Measurements from ENCODE around the gene UNC5CL. TPM values are rescaled to one million over a fixed set of nuclear protein-coding genes. Genes with fewer than 3 reads are reported as not detected.

UNC5CL gene
- total RNA-seq, 2 donors from 2014 or later, result 17.4 to 30.3 TPM

DNA sequence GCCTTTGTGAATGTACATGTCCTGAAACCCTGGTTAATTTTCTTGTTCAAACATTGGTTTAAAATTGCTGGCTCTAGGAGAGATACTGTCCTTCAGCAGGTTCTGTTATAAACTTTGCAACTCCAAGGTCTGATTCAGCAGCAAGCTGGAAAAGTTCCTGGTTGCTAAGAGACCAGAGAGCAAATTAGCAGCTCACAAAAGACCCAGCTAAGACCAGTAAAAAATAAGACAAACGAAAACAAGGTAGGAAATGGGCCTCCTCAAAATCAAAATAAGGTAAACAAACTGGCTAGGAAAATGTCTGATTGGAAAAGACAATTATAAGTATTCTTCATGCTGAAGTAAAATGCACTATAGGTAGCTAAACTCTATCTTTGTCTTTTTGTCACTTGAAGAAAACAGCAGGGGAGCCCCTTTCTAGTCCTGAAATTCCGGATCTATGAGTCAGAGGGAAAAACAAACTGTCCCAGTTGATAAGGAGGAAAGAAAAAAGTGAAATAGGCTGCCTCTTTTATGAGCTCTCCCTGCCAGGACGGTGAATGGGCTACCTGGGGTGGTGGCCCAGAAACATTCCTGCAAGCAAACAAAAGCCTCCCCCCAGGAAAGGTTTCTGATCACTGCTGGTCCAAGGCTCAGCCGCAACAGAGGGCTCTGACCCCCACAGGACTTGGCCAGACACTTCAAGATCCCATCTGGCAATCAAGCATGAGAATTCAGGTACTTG lies 41.6 kb downstream of the UNC5CL start:
- Histone ChIP-seq H3K4me1 (peaks cover 77% of the 10 kb centered on the region), H3K27ac (peak overlapping the region; percentile 84 to 99 (median 94)), H3K9me3 (no peaks in the 10 kb centered on the region), H3K27me3 (no peaks in the 10 kb centered on the region), H3K36me3 (replicated peaks in 1 of 2; ENCODE audit: insufficient read depth in 1 of 2, low read depth in 2 of 2) (no peaks in the 10 kb centered on the region), H3K4me3 (no peak overlapping the region)
- peak; percentile 64 to 87 (median 69) for DNase-seq
- WGBS, 2 donors, result 15 to 20% methylated on average over 3 to 4 of the region's 4 CpGs
- peak in 2 of 3 donors; percentile 54 to 71 for TF ChIP-seq POLR2A (IDR thresholded peaks at IDR 0.05)
- TF ChIP-seq, protein P1, sequence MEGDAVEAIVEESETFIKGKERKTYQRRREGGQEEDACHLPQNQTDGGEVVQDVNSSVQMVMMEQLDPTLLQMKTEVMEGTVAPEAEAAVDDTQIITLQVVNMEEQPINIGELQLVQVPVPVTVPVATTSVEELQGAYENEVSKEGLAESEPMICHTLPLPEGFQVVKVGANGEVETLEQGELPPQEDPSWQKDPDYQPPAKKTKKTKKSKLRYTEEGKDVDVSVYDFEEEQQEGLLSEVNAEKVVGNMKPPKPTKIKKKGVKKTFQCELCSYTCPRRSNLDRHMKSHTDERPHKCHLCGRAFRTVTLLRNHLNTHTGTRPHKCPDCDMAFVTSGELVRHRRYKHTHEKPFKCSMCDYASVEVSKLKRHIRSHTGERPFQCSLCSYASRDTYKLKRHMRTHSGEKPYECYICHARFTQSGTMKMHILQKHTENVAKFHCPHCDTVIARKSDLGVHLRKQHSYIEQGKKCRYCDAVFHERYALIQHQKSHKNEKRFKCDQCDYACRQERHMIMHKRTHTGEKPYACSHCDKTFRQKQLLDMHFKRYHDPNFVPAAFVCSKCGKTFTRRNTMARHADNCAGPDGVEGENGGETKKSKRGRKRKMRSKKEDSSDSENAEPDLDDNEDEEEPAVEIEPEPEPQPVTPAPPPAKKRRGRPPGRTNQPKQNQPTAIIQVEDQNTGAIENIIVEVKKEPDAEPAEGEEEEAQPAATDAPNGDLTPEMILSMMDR (IDR thresholded peaks at IDR 0.05), result no peak
- ATAC-seq, result peak; percentile 77
- intact Hi-C loops (cut with DNase I), result no loop called here

DNA sequence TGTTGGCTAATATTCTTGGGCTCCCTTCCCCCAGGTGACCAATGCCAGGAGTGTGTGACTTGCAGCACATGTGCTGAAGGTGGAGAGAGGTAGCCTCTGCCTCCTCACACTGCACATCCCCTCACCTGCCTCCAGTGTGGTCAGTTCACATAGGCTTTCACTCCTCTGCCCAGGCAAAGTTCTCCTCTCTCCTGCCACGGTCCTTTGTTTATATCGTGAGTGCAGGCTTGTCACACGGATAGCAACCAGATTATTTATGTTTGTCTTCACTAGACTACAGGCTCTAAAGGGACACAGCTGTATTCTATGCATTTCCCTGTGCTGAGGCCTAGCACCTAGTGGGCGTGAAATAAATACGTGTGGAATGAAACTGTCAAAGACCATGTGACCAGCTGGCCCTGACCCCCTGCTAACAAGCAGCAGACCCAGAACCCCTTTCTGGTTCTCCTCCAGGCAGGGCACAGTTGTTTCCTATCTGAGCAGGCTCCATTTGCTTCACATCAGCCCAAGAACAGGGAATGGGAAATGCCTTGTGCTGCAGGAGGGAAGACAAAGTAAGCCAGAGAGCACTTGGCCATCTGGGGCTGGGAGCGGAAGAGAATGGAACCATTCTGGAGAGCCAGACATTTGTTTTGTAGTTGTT lies 42.3 kb downstream of the UNC5CL start:
- intact Hi-C loops (cut with DNase I), result no loop called here
- TF ChIP-seq POLR2A (IDR thresholded peaks at IDR 0.05), result peak in 2 of 3 donors; percentile 72 to 80
- TF ChIP-seq, protein P1 (IDR thresholded peaks at IDR 0.05), result peak in 2 of 7 experiments; percentile 2 to 22
- H3K9me3 ChIP-seq, result no peaks in the 10 kb centered on the region
- ATAC-seq (peak; percentile 72), DNase-seq (peak; percentile 83 to 92 (median 89))
- H3K4me3 ChIP-seq, result no peak overlapping the region
- 10 to 13% methylated on average over 6 of the region's 6 CpGs for WGBS, 2 donors
- peak overlapping the region; percentile 84 to 99 (median 94) for H3K27ac ChIP-seq
- no peaks in the 10 kb centered on the region for H3K36me3 ChIP-seq (replicated peaks in 1 of 2; ENCODE audit: insufficient read depth in 1 of 2, low read depth in 2 of 2)
- H3K27me3 ChIP-seq, result no peaks in the 10 kb centered on the region
- peaks cover 71% of the 10 kb centered on the region for H3K4me1 ChIP-seq

GRCh38 chr6:40992746-40993145 lies 46.3 kb downstream of the UNC5CL start:
- H3K27ac ChIP-seq, result no peak overlapping the region
- ATAC-seq (no peak), DNase-seq (no peak)
- TF ChIP-seq, protein P1 (IDR thresholded peaks at IDR 0.05), result no peak
- TF ChIP-seq POLR2A (IDR thresholded peaks at IDR 0.05), result no peak
- no peak overlapping the region for H3K4me3 ChIP-seq
- no peaks in the 10 kb centered on the region for H3K36me3 ChIP-seq (replicated peaks in 1 of 2; ENCODE audit: insufficient read depth in 1 of 2, low read depth in 2 of 2)
- H3K9me3 ChIP-seq, result no peaks in the 10 kb centered on the region
- 85 to 89% methylated on average over 3 of the region's 3 CpGs for WGBS, 2 donors
- peaks cover 41% of the 10 kb centered on the region for H3K4me1 ChIP-seq
- intact Hi-C loops (cut with DNase I), result no loop called here
- no peaks in the 10 kb centered on the region for H3K27me3 ChIP-seq

DNA sequence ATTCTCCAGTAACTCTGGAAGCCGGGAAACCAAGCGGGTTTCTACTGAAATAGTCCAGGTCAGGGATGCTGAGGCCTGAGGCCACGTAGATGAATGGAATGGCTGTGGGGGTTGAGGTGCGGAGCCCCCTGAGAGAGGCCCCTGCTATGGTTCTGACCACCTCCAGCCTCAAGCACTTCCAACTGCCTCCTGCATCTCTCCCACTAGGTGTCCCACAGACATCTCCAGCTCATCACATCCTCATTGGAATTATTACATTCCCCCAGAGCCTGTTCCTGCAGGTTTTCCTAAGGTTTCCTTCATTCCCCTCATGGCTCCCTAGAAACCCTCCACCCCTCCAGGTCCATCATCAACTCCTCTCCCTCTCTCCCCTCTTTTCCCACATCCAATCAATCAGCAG lies 48.7 kb downstream of the UNC5CL start:
- DNase-seq (no peak), ATAC-seq (no peak)
- Histone ChIP-seq H3K4me1 (peaks cover 19% of the 10 kb centered on the region), H3K4me3 (no peak overlapping the region), H3K27me3 (no peaks in the 10 kb centered on the region), H3K9me3 (no peaks in the 10 kb centered on the region), H3K27ac (no peak overlapping the region), H3K36me3 (replicated peaks in 1 of 2; ENCODE audit: insufficient read depth in 1 of 2, low read depth in 2 of 2) (no peaks in the 10 kb centered on the region)
- intact Hi-C loops (cut with DNase I), result no loop called here
- WGBS, 2 donors, result 96 to 97% methylated on average over 4 of the region's 4 CpGs
- TF ChIP-seq POLR2A (IDR thresholded peaks at IDR 0.05), result no peak
- TF ChIP-seq, protein P1 (IDR thresholded peaks at IDR 0.05), result no peak
